GM18520 (cell line): ENCODE data around the gene NEO1.
"Not testable (repeated sequence)": the region's sequence is repeated elsewhere in the genome, so short reads cannot be mapped to it uniquely, and the experiment has no call there.

Source experiments
- ATAC-seq: cut with Tn5 transposase; IDR thresholded peaks from one replicate; pipeline ENCODE4 v1.9.1; 2021; ENCODE audit not compliant: unreplicated experiment

Gene NEO1

DNA sequence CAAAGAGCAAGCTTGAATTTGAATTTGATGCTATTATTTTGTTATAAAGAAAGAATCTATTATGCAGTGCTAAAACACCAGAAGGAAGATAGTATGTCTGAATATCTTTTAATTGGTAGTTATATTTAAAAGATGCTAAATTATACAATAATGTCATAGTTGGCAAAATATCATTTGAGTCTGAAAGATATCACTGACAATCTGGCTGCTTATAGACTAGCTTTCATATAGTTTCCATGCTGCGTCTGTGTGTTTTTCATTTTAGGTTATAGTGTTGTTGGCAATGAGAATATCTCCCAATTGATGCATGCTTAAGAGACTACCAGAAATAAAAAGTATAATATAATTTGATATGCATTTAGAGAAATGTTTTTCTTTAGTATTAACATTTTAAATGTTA lies 142.9 kb downstream of the NEO1 start:
- ATAC-seq: no peak

GRCh38 chr15:73196113-73196512 lies 143.8 kb downstream of the NEO1 start:
- no peak for ATAC-seq

GRCh38 chr15:73200339-73200738 lies 148.1 kb downstream of the NEO1 start:
- ATAC-seq: no peak

DNA sequence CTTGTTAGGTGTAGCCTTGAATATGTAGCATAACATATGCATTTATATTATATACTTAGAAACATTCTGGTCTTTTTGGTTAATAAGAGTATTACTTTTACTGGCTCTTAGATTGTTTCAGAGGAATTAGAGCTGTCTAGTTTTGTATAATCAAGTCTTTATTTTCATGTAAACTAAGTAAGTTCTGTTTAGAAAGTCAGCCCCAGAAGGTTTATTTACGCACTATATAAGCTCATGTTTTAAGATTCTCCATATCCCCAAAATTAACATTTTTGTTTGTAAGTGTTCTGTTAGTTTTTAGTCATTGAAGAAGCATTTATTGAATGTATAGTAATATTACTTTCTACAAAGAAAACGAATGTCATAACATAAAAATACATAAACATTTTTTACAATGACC lies 158.4 kb downstream of the NEO1 start:
- ATAC-seq: no peak

DNA sequence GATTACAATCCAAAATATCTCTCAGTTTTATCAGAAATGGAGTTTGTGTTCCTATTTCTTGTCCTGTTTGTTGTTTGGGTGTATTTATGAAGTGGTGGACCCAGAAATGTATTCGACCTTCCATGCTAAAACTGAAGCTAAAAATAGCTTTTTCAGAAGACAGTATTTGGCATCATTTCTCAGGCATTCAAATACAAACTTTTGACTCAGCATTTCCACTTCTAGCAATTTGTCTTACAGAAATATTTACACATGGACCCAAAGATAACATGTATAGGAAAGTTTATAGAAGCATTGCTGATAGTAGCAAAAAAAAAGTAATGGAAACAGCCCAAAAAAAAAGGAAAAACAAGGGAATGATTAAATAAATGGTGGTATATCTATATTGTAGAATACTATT lies 160.2 kb downstream of the NEO1 start:
- no peak for ATAC-seq

GRCh38 chr15:73221450-73221849 lies 169.2 kb downstream of the NEO1 start:
- ATAC-seq: not testable (repeated sequence)

GRCh38 chr15:73225358-73226015 lies 173.2 kb downstream of the NEO1 start:
- ATAC-seq: no peak

GRCh38 chr15:73226093-73226814 lies 174.0 kb downstream of the NEO1 start:
- no peak for ATAC-seq

- no peak for ATAC-seq
These were observed 175.3 kb downstream of the NEO1 start for GRCh38 chr15:73227433-73228056.

GRCh38 chr15:73228128-73228646 lies 175.9 kb downstream of the NEO1 start:
- ATAC-seq: no peak

GRCh38 chr15:73231661-73232419 lies 179.6 kb downstream of the NEO1 start:
- ATAC-seq: no peak

DNA sequence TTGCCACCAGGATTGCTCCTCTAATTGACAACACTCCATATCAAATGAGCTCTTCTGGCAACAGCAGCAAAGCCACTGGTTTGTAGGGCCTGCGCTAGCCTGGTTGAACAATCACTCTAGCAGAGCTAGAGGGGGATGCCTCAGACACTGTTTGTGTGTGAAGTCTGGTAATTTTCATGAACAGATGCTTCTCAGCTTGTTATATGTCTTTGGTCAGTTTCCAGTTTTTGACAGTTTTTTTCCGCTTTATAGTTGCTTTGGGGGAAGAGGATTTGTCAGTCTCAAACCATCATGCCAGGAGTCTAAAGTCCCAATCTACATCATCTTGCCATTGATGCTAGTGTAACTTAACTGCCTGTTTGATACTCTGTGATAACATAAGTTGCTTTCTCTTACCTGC lies 180.5 kb downstream of the NEO1 start:
- ATAC-seq: no peak

GRCh38 chr15:73233623-73234022 lies 181.4 kb downstream of the NEO1 start:
- no peak for ATAC-seq

DNA sequence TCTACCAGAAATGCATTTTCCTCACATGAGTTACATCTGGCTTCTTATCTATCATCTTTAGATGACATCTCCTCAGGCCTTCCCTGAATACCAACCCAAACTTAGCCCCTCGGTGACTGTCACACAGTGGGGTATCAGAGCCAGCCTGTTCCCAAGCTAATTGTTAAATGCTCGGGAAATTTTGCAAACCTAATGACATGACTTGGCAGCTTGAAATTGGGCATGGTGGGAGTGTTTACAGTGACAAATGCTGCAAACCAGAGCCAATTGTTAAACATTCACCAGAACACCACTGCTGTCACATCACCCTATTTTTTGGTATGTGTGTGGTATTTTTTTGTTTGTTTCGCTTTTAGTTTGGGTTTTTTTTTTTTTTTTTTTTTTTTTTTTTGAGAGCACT lies 185.6 kb downstream of the NEO1 start:
- ATAC-seq: no peak

- ATAC-seq: no peak
These were observed 187.4 kb downstream of the NEO1 start for GRCh38 chr15:73239564-73240215.

DNA sequence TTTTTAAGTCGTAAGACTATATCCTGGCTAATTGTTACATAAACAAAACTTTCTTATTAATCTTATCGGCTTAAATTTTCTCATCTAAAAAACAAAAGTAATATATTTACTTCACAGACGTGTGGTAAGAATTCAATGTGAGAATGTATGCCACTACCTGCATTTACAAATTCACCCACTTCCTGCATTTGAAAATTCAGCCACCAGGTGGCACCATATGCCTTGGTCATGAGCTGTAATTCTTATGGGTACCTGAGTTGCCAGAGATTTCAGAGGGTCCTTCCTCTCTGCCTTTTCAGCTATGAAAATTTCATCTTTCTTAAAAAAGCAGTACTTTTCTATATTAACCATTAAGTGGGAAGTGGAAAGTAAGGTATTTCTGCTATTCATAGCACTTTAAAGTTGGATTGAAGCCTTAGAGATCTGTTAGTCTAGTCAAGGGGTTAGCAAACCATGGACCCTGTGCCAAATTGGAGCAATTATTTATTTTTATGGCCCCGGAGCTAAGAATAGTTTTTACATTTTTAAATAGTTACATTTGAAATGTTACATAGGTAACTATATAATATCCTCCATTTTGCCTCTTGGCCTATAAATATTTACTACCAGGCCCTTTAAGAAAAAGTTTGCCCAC lies 188.7 kb downstream of the NEO1 start:
- no peak for ATAC-seq

DNA sequence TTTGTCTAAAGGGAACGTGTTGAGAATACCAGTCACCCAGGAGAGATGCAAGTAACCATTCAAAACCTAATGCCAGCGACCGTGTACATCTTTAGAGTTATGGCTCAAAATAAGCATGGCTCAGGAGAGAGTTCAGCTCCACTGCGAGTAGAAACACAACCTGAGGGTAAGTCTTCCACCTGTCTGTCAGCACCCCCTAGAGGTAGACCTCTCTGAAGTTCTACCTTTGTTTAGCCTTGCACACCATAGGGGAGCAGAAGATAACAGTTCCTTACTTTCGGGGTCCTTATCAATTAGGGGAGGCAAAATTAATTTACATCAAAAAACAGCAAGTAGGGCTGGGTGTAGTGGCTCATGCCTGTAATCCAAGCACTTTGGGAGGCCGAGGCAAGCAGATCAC lies 192.1 kb downstream of the NEO1 start:
- no peak for ATAC-seq

- ATAC-seq: no peak
These were observed 194.2 kb downstream of the NEO1 start for GRCh38 chr15:73246439-73246838.

- ATAC-seq: no peak
These were observed 194.6 kb downstream of the NEO1 start for GRCh38 chr15:73246898-73247297.

DNA sequence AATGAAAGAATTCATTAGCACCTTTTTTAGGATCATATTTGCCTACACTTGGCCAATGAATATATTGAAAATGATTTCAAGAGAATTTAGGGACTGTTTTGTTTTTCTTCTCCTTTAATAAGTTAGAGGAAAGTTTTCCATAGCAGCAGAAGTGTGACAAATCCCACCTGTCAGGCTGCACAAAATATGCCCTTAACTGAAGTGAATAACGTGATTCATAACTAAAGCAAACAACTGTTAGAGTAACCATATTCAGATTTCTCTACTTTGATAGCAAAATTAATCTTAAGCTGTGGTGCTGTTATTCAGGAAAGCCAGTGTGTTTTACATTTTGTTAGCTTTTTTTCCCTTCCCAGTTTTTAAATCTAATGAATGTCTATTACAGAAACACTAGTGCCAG lies 195.1 kb downstream of the NEO1 start:
- no peak for ATAC-seq
